ENCODE measurements around the gene KLK12. TPM values are rescaled to one million over a fixed set of nuclear protein-coding genes. Genes with fewer than 3 reads are reported as not detected.

KLK12 gene
- total RNA-seq, 1 donor: not detected

GRCh38 chr19:51070334-51071094 lies 35.7 kb upstream of the KLK12 start:
- Histone ChIP-seq H2AFZ (ENCODE audit: low read length) (no peak overlapping the region), H3K9me3 (ENCODE audit: low read depth, low read length) (peaks cover 3% of the 10 kb centered on the region), H4K20me1 (ENCODE audit: insufficient read depth, low read length) (no peaks in the 10 kb centered on the region), H3K27me3 (ENCODE audit: insufficient read depth, low read length) (no peaks in the 10 kb centered on the region), H3K4me3 (ENCODE audit: insufficient read depth, low read length) (no peak overlapping the region), H3K79me2 (ENCODE audit: insufficient read depth, low read length) (no peaks in the 10 kb centered on the region), H3K4me2 (ENCODE audit: insufficient read depth, low read length) (no peak overlapping the region), H3K36me3 (ENCODE audit: insufficient read depth, low read length) (no peaks in the 10 kb centered on the region), H3K4me1 (ENCODE audit: insufficient read depth, low read length) (no peaks in the 10 kb centered on the region), H3K27ac (ENCODE audit: low read depth, low read length) (no peak overlapping the region)
- no peak for TF ChIP-seq CTCF (IDR thresholded peaks at IDR 0.05; ENCODE audit: extremely low read depth, low read depth, low read length)
- no peak for DNase-seq (ENCODE audit: insufficient read length, low spot score, missing footprints)

GRCh38 chr19:51066393-51067186 lies 31.8 kb upstream of the KLK12 start:
- Histone ChIP-seq H4K20me1 (ENCODE audit: insufficient read depth, low read length) (no peaks in the 10 kb centered on the region), H2AFZ (ENCODE audit: low read length) (no peak overlapping the region), H3K4me2 (ENCODE audit: insufficient read depth, low read length) (no peak overlapping the region), H3K27me3 (ENCODE audit: insufficient read depth, low read length) (no peaks in the 10 kb centered on the region), H3K36me3 (ENCODE audit: insufficient read depth, low read length) (no peaks in the 10 kb centered on the region), H3K79me2 (ENCODE audit: insufficient read depth, low read length) (no peaks in the 10 kb centered on the region), H3K4me3 (ENCODE audit: insufficient read depth, low read length) (no peak overlapping the region), H3K4me1 (ENCODE audit: insufficient read depth, low read length) (no peaks in the 10 kb centered on the region), H3K27ac (ENCODE audit: low read depth, low read length) (no peak overlapping the region), H3K9me3 (ENCODE audit: low read depth, low read length) (no peaks in the 10 kb centered on the region)
- no peak for TF ChIP-seq CTCF (IDR thresholded peaks at IDR 0.05; ENCODE audit: extremely low read depth, low read depth, low read length)
- peak; percentile 49 for DNase-seq (ENCODE audit: insufficient read length, low spot score, missing footprints)

GRCh38 chr19:51065221-51065960 lies 30.6 kb upstream of the KLK12 start:
- no peak for TF ChIP-seq CTCF (IDR thresholded peaks at IDR 0.05; ENCODE audit: extremely low read depth, low read depth, low read length)
- H3K4me2 ChIP-seq (ENCODE audit: insufficient read depth, low read length): no peak overlapping the region
- H3K4me3 ChIP-seq (ENCODE audit: insufficient read depth, low read length): peak overlapping the region; percentile 16

More at GRCh38 chr19:51065221-51065960, 30.6 kb upstream of the KLK12 start:
- H3K27ac ChIP-seq (ENCODE audit: low read depth, low read length): no peak overlapping the region
- no peaks in the 10 kb centered on the region for H4K20me1 ChIP-seq (ENCODE audit: insufficient read depth, low read length)
- H2AFZ ChIP-seq (ENCODE audit: low read length): no peak overlapping the region
- H3K79me2 ChIP-seq (ENCODE audit: insufficient read depth, low read length): no peaks in the 10 kb centered on the region
- no peaks in the 10 kb centered on the region for H3K9me3 ChIP-seq (ENCODE audit: low read depth, low read length)
- H3K27me3 ChIP-seq (ENCODE audit: insufficient read depth, low read length): no peaks in the 10 kb centered on the region
- DNase-seq (ENCODE audit: insufficient read length, low spot score, missing footprints): peak; percentile 80
- H3K4me1 ChIP-seq (ENCODE audit: insufficient read depth, low read length): no peaks in the 10 kb centered on the region
- H3K36me3 ChIP-seq (ENCODE audit: insufficient read depth, low read length): no peaks in the 10 kb centered on the region

All from osteoblast (primary cell).